ENCODE results near the gene SYT15.
"Not testable (repeated sequence)": the region's sequence is repeated elsewhere in the genome, so short reads cannot be mapped to it uniquely, and the experiment has no call there.

The SYT15 gene

GRCh38 chr10:46588221-46588620 lies 9.3 kb downstream of the SYT15 start:
- DNase-seq (ENCODE audit: low read depth in 2 of 2) = not testable (repeated sequence)

- not testable (repeated sequence) for DNase-seq (ENCODE audit: low read depth in 2 of 2)
Observed at GRCh38 chr10:46589589-46589988, 10.7 kb downstream of the SYT15 start.

GRCh38 chr10:46591053-46591452 lies 12.1 kb downstream of the SYT15 start:
- DNase-seq (ENCODE audit: low read depth in 2 of 2) = not testable (repeated sequence)

GRCh38 chr10:46593307-46593706 lies 14.4 kb downstream of the SYT15 start:
- DNase-seq (ENCODE audit: low read depth in 2 of 2) = not testable (repeated sequence)

- not testable (repeated sequence) for DNase-seq (ENCODE audit: low read depth in 2 of 2)
Observed at GRCh38 chr10:46594453-46595063, 15.6 kb downstream of the SYT15 start.

GRCh38 chr10:46596570-46596969 lies 17.6 kb downstream of the SYT15 start:
- not testable (repeated sequence) for DNase-seq (ENCODE audit: low read depth in 2 of 2)

GRCh38 chr10:46597616-46598246 lies 18.8 kb downstream of the SYT15 start:
- not testable (repeated sequence) for DNase-seq (ENCODE audit: low read depth in 2 of 2)

- not testable (repeated sequence) for DNase-seq (ENCODE audit: low read depth in 2 of 2)
Observed at GRCh38 chr10:46600516-46600915, 21.6 kb downstream of the SYT15 start.

GRCh38 chr10:46615540-46615939 lies 36.6 kb downstream of the SYT15 start:
- not testable (repeated sequence) for DNase-seq (ENCODE audit: low read depth in 2 of 2)

GRCh38 chr10:46616227-46616626 lies 37.3 kb downstream of the SYT15 start:
- DNase-seq (ENCODE audit: low read depth in 2 of 2) = not testable (repeated sequence)

GRCh38 chr10:46617134-46617533 lies 38.2 kb downstream of the SYT15 start:
- DNase-seq (ENCODE audit: low read depth in 2 of 2) = not testable (repeated sequence)

GRCh38 chr10:46617913-46618312 lies 39.0 kb downstream of the SYT15 start:
- DNase-seq (ENCODE audit: low read depth in 2 of 2) = not testable (repeated sequence)

- not testable (repeated sequence) for DNase-seq (ENCODE audit: low read depth in 2 of 2)
Observed at GRCh38 chr10:46623899-46624654, 45.1 kb downstream of the SYT15 start.

GRCh38 chr10:46629805-46630204 lies 50.9 kb downstream of the SYT15 start:
- DNase-seq (ENCODE audit: low read depth in 2 of 2) = not testable (repeated sequence)

- not testable (repeated sequence) for DNase-seq (ENCODE audit: low read depth in 2 of 2)
Observed at GRCh38 chr10:46630816-46631215, 51.9 kb downstream of the SYT15 start.

- DNase-seq (ENCODE audit: low read depth in 2 of 2) = not testable (repeated sequence)
Observed at GRCh38 chr10:46631683-46632082, 52.8 kb downstream of the SYT15 start.

- DNase-seq (ENCODE audit: low read depth in 2 of 2) = not testable (repeated sequence)
Observed at GRCh38 chr10:46634698-46635097, 55.8 kb downstream of the SYT15 start.

- DNase-seq (ENCODE audit: low read depth in 2 of 2) = not testable (repeated sequence)
Observed at GRCh38 chr10:46635364-46635959, 56.5 kb downstream of the SYT15 start.

- DNase-seq (ENCODE audit: low read depth in 2 of 2) = not testable (repeated sequence)
Observed at GRCh38 chr10:46640005-46640404, 61.1 kb downstream of the SYT15 start.
